ENCODE measurements around the gene PDGFC. TPM values are rescaled to one million over a fixed set of nuclear protein-coding genes. Genes with fewer than 3 reads are reported as not detected.
"Not testable (repeated sequence)": the region's sequence is repeated elsewhere in the genome, so short reads cannot be mapped to it uniquely, and the experiment has no call there.

PDGFC gene
- total RNA-seq, 1 donor from 2014 or later, result 12.0 TPM

DNA sequence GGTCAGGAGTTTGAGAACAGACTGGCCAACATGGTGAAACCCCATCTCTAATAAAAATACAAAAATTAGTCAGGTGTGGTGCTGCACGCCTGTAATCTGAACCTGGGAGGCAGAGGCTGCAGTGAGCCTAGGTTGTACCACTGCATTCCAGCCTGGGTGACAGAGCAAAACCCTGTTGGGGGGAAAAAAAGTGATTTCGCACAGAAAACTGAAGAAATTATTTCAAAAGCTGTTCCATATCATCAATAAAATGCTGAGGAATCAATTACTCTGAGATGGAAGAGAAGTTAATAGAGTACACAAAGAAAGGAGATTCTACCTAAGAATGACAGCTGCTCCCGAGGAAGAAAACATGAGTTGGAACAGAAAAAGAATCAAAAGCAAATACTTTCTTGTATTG, 95.9 kb downstream of the PDGFC start:
- ATAC-seq (no peak), DNase-seq (ENCODE audit: low spot score) (no peak)
- intact Hi-C loops (cut with DNase I), result no loop called here

DNA sequence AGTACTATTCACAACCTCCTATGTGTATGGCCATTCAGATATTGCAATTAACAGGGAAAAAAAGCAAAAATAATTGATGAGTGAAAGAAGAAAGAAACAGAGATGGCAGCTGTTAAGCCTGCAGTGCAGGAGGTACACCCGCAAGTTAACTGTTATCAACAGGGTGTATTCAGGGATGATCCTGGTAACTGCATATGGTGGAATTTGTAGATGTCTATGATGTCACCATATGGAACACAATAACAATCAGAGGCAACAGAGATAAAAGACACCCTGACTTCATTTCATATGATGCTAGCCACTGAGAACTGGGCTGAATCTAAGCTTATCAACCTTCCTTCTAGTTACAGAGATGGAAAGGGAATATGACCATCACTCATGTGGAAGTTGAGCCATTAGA, 96.5 kb downstream of the PDGFC start:
- DNase-seq (ENCODE audit: low spot score) (no peak), ATAC-seq (no peak)

DNA sequence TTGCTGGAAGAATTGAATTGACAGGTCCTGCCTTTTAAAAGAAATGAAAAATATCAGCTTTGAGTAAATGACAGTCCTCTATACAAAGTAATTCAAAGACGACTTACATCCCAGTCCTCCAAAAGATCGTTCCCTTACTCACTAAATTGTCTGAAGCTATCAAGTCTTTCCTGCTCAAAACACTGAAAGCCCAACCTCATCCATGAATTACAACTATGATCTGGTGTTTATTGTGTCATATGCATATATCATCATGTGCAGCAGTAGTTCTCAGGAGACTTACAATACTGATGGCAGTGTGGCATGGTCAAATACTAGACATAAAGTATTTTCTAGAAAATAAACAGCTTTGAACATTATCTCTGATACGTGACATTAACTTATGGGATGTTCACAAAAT, 97.8 kb downstream of the PDGFC start:
- intact Hi-C loops (cut with DNase I), result no loop called here
- no peak for DNase-seq (ENCODE audit: low spot score)
- no peak for ATAC-seq

More for the DNA sequence above, 96.5 kb downstream of the PDGFC start:
- intact Hi-C loops (cut with DNase I), result no loop called here

DNA sequence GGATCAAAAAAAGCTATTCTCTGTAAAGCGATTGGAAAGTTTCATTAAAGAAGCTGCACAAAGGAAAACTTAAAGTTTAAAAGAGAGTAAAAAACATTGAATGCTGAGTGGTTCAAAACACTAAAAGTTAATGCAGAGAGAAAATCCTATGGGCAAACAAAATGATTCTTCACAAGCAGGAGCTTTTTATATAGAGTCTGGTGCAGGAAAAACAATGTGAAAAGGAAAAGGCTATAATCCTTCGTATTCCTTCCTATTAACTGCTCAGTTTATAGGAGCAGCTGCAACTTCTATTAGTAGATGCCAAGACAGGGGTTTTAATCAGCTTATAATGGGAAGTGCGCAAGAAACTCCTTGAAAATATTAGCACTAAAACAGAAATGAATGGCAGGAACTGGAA, 100.7 kb downstream of the PDGFC start:
- intact Hi-C loops (cut with DNase I), result no loop called here
- no peak for ATAC-seq
- DNase-seq (ENCODE audit: low spot score), result no peak

DNA sequence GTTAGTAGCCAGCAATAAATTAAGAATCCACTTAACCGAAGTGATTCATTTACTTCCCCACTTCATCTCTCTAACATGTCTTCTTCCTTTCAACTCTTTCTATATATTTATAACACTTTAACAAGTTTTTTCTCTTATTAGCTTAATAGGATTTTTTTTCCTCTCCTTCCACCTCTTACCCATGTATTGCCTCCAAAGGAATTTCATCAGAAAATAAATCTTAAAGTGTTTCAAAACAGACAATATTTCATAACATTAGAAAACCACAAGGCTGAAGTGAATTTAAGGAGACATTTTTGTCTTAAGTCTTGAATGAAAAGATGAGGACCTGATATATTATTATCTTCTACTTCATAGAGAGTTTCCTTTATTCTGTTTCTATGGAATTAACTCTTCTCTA, 101.5 kb downstream of the PDGFC start:
- DNase-seq (ENCODE audit: low spot score) (no peak), ATAC-seq (no peak)
- intact Hi-C loops (cut with DNase I), result no loop called here

DNA sequence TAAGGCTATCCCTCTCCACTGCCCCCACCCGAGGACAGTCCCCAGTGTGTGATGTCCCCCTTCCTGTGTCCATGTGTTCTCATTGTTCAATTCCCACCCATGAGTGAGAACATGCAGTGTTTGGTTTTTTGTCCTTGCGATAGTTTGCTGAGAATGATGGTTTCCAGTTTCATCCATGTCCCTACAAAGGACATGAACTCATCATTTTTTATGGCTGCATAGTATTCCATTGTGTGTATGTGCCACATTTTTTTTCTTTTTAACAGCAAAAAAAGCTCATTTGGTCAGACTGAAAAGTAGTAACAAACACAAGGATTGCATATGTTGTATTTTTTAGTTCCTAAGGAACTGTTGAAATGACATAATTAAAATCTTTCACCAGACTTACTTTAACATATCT, 105.5 kb downstream of the PDGFC start:
- DNase-seq (ENCODE audit: low spot score); ATAC-seq; intact Hi-C loops (cut with DNase I): not testable (repeated sequence)

DNA sequence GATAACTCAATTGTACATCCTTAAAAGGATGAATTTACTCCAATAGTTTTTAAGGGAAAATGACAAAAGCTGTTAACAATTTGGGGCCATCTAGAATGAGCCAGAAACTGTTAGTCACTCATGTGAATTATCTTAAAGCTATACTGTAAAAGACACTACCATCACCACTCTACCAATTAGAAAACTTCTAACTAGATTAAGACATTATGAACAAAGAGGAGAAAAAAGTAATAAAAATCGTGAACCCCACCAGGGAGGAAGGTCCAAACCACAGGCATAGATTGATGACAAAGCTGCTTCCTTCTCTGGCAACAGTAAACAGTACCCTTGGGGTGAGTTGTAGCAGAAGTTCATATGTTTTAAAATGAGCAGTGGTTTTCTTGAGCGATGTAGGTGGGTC, 106.1 kb downstream of the PDGFC start:
- no peak for ATAC-seq
- intact Hi-C loops (cut with DNase I), result no loop called here

DNA sequence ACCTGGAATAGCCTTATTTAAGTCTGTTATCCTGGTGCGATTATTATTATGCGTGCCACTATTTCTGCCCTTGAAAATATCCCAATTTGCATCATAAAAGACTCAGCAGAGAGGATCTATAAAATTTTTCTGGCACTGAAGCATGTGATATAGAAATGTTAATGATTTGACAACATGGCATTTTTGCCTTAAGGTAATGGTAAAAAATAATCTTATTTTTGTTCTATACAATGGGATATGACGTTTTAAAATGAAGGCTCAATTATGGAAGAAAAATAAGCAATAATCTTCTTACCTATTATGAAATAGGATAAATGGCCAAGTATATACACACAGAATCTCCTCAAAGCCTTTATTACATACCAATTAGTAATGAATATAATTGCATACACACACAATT, 113.5 kb downstream of the PDGFC start:
- ATAC-seq (no peak), DNase-seq (ENCODE audit: low spot score) (no peak)
- intact Hi-C loops (cut with DNase I), result no loop called here

More for the DNA sequence above, 106.1 kb downstream of the PDGFC start:
- no peak for DNase-seq (ENCODE audit: low spot score)

DNA sequence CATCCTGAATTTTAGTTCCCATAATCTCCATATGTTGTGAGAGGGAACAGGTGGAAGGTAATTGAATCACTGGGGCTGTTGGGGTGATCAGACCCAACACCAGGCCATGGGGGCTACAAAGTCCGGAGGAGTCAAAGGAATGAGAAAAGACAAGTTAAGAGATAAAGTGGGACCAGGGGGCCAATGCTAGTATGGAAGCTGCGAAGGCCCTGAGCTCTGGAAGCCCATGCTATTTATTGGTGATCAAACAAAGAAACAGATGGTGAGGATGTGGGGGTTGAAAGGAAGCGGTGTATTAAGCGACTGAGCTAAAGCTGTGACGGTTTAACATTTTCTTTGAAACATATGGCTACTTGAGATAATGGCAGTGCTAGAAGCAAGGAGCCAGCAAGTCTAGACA, 132.8 kb downstream of the PDGFC start:
- intact Hi-C loops (cut with DNase I), result no loop called here
- DNase-seq (ENCODE audit: low spot score) (no peak), ATAC-seq (no peak)

DNA sequence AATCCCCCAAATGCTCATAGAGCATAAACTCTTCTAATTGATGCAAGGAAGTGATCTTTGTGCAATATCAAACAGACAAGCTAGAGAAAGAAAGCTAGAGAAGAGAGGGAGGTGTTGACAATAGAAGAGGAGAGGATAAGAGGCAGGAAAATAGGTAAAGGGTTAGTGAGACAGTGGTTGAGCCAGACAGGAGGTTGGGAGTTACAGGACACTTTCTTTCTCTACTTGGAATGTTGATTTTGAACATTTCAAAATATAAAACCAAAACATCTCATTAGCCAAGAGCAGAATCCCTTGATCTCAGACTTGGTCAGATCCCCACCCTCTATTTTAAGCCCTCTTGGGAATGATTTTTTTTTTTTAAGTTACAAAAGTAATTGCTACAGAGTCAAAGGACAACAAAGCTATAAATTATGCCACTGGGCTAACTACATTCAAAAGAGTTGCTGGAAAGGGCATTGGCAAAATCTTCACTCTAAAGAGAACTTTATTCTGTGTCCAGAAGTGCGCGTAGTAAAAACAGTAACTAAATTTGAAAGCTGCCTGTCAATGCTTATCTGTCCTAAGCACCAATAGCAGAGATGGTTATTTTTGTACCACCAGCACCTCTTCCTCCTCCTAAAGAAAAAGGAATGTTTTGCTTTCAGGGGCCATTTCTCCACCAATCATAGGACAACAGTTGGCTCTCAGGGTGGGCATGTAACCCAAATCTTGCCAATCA, 133.8 kb downstream of the PDGFC start:
- ATAC-seq (peak; percentile 41), DNase-seq (ENCODE audit: low spot score) (no peak)
- intact Hi-C loops (cut with DNase I), result no loop called here

DNA sequence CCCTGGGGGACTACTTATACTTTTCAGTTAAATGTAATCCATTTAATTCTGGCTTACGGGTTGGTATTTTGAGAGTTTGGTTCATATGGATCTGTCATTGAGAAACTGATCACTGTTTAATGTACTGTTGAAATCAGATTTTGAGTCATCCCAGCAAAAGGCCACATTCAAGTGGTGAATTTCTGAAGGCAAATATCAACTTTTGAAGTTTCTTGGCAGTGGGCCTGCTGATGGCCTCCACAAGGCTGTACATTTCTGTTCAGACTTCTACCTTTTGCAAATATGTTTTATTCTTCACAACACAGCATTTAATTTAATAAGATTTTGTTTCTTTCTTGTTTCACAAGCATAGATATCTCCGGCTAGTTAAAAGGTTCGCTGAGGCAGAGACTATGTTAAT, 138.7 kb downstream of the PDGFC start:
- DNase-seq (ENCODE audit: low spot score) (no peak), ATAC-seq (no peak)
- intact Hi-C loops (cut with DNase I), result no loop called here

DNA sequence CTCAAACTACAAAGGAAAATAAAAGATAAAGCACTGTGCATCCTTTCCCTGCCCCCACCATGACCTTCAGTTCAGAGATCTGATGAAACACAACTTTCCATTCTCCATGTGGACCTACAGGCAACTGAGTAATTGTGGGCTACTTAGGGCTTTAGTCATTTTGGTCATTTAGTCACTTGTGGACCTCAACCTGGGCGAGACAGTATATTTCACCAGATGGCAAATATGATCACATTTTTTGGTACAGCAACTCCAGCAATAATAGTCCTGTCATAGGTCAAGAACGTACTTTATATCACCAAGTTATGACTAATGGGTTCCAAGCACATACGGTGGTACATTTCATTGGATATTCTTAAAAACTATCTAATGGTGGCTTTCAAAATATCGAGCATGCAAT, 141.2 kb downstream of the PDGFC start:
- intact Hi-C loops (cut with DNase I), result no loop called here
- DNase-seq (ENCODE audit: low spot score), result no peak
- ATAC-seq, result no peak

DNA sequence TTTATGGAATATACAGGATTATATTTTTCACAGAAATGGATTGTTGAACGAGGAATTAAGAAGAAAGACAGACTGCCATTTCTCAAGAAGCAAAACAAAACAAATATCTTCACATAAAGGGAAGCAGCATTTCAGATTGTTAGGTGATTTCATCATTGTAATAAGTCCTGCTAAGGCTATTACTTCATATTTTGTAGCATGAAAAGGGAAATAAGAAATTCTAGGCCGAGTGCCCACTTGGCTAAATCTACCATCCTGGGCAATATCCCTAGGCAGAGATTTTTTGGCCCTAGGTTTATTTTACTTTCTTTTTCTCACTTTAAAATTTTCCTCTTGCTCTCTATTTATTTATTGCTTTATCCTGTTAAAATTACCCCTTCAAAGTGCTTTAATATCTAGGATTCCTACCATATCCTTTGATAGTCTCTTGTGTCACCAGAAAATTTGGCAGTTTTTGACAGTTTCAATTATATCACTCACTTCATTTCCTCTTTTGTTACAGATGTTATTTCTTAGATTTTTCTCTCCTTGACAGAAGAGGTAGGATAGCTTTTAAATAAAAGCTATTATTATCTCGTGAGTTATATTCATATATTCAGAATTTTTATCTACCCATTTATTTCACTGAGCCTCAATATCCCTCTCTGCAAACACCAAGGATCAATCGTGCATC, 142.3 kb downstream of the PDGFC start:
- intact Hi-C loops (cut with DNase I), result no loop called here
- ATAC-seq (peak; percentile 84), DNase-seq (ENCODE audit: low spot score) (no peak)

DNA sequence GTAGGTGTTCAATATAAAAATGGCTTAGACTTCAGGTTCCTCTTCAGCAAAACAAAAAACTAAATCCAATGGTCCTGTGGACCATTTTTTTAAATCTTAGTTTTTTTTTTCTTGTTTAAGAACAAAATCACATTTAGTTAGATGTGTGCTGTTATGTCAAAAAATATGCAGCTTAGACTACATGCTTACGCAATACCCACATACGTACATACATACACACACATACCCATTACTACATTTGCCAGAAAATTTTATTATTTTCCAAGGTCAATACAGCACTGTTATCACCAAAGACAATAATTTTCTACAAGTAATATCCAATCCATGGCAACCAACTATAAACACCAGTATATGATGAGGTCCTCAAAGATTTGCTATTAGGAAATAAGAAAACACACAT, 144.1 kb downstream of the PDGFC start:
- DNase-seq (ENCODE audit: low spot score) (no peak), ATAC-seq (no peak)
- intact Hi-C loops (cut with DNase I), result no loop called here

DNA sequence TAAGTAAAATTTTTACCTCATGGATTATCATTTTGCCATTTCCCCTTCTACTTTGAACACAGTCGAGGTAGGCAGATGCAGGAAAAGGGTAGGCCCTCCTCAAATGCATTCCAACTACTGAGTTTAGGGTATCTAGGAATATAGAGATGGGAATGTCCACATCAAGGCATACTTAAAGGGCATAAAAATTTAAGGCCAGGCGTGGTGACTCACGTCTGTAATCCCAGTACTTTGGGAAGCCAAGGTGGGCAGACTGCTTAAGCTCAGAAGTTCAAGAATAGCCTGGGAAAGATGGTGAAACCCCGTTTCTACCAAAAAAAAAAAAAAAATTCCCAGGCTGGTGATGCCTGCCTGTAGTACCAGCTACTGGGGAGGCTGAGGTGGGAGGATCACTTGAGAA, 146.5 kb downstream of the PDGFC start:
- ATAC-seq (no peak), DNase-seq (ENCODE audit: low spot score) (no peak)
- intact Hi-C loops (cut with DNase I), result no loop called here

DNA sequence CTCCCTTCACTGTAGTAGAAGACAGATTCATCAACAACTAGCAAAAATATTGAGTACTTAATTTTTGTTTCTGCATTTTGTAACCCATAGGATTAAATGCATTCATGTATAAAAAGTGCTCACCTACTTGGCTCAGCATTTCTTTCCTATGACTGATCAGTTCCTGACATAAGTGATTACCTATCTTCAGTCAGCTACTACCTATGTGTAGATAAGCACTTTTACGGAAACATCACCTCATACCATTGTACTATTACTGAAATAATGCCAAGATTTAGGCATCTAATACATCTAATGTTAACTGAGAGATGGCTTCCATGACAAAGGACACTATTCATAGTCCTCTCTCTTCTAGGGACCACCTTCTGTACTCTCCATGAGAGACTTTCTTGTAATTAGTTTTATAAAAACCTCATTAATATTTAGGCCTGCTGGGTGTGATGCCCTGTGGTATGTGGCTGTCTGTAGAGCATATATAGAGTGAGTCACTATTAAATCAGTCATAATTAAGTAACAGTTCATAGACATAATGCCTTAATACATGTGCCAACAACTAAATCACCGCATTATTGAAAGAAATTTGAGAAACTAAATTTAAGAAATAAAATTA, 147.0 kb downstream of the PDGFC start:
- DNase-seq (ENCODE audit: low spot score) (no peak), ATAC-seq (no peak)
- intact Hi-C loops (cut with DNase I), result no loop called here

DNA sequence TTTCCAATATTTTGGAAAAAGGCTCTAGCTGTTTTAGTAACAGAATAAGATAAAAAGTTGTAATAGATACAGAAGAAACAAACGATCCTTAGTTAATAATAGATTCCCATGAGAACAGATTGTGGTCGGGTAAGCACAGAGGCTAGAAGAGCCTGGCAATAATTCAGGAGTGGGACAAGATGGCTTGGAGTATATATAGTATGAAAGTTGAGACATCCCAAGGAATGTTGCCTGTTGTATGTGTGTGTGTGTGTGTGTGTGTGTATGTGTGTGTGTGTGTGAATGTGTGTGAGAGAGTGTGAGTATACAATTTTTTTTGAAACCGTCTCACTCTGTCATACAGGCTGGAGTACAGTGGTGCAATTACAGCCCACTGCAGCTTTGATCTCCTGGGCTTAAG, 150.7 kb downstream of the PDGFC start:
- ATAC-seq (no peak), DNase-seq (ENCODE audit: low spot score) (no peak)
- intact Hi-C loops (cut with DNase I), result no loop called here

DNA sequence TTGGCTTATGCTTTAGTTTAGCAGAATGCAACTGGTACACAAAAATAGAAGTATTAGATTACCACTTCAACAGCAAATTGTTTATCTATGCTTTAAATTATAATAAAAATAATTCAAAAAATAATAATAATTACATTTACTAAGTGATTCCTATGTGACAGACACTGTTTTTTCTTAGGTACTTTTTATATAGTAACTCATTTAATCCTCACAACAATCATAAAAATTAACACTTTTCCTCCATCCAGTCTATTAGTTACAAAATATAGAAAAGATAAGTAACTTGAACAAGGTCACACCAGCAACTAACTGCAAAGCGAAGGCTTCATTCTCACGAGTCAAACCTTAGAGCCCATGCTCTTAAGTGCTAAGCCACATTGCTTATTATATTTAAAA, 155.2 kb downstream of the PDGFC start:
- no peak for DNase-seq (ENCODE audit: low spot score)
- no peak for ATAC-seq
- intact Hi-C loops (cut with DNase I), result no loop called here

DNA sequence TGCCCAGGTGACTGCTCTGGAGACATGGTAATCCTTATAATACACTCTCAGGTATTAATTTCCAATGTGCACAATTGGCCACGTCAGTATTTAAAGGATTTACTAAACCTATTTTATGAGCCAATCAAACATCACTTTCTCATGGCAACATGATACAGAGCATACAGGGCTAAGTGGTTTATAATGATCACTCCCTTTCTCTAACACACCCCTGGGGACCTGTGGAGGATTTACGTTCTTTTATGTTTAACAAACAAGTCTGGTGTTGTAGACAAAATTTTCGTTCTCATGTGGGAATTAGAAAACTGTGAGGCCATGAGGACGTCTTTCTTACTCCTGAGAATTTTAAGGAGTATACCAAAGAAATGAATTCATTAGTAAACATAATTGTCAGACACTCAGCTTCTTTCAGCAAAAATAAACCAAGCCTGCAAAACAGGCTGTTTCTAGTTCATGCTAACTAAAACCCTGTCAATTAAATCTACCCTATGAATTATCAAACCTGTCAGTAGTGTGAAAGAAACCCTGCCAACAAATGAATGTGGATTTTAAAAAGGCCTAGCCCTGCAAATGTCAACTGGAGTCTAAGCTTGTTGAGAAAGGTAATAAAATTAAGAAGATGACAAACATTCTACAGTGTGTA, 155.8 kb downstream of the PDGFC start:
- ATAC-seq, result no peak

DNA sequence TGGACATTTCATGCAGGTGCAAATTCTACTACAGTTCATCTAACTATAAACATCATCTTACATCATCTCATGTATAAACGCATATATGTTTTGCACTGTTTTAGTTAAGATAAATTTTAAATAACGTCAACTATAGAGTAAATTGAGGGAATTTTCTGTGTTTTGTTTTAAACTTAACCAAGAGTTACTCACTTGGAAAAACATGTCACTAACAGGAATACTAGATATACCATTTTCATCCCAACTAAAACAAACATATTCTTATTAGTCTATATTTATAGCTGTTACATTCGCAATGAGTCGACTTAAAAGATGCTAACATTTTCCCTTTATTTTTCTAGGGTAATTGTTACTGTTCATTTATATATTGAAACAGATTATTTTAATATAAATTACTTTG, 159.6 kb downstream of the PDGFC start:
- ATAC-seq, result no peak
- intact Hi-C loops (cut with DNase I), result no loop called here

More for the DNA sequence above, 155.8 kb downstream of the PDGFC start:
- intact Hi-C loops (cut with DNase I), result no loop called here
- no peak for DNase-seq (ENCODE audit: low spot score)

More for the DNA sequence above, 159.6 kb downstream of the PDGFC start:
- no peak for DNase-seq (ENCODE audit: low spot score)
